HG02571 (cell line): Measurements from ENCODE around the gene IL16.
"Not testable (repeated sequence)": the region's sequence is repeated elsewhere in the genome, so short reads cannot be mapped to it uniquely, and the experiment has no call there.

Experiments
- ATAC-seq: cut with Tn5 transposase; IDR thresholded peaks from one replicate; pipeline ENCODE4 v1.9.1; 2021; ENCODE audit warnings: mild to moderate bottlenecking, moderate library complexity; ENCODE audit not compliant: unreplicated experiment

Gene IL16

GRCh38 chr15:81199031-81199779 is 2.5 kb downstream of the IL16 start:
- ATAC-seq, result no peak

GRCh38 chr15:81206018-81206417 is 9.3 kb downstream of the IL16 start:
- no peak for ATAC-seq

- not testable (repeated sequence) for ATAC-seq
Measured at GRCh38 chr15:81207987-81208386, 11.3 kb downstream of the IL16 start.

GRCh38 chr15:81209635-81210034 is 13.0 kb downstream of the IL16 start:
- ATAC-seq, result no peak

- no peak for ATAC-seq
Measured at GRCh38 chr15:81211376-81211775, 14.7 kb downstream of the IL16 start.

- ATAC-seq, result no peak
Measured at GRCh38 chr15:81213982-81214381, 17.3 kb downstream of the IL16 start.

- no peak for ATAC-seq
Measured at GRCh38 chr15:81215531-81215930, 18.9 kb downstream of the IL16 start.

- no peak for ATAC-seq
Measured at GRCh38 chr15:81215983-81216382, 19.3 kb downstream of the IL16 start.

GRCh38 chr15:81216422-81216821 is 19.7 kb downstream of the IL16 start:
- no peak for ATAC-seq

- no peak for ATAC-seq
Measured at GRCh38 chr15:81221449-81221848, 24.8 kb downstream of the IL16 start.

- ATAC-seq, result no peak
Measured at GRCh38 chr15:81222007-81222406, 25.3 kb downstream of the IL16 start.

GRCh38 chr15:81223346-81223971 is 26.8 kb downstream of the IL16 start:
- no peak for ATAC-seq

- no peak for ATAC-seq
Measured at GRCh38 chr15:81224232-81224631, 27.6 kb downstream of the IL16 start.

GRCh38 chr15:81225161-81225671 is 28.5 kb downstream of the IL16 start:
- ATAC-seq, result no peak

GRCh38 chr15:81227716-81228115 is 31.0 kb downstream of the IL16 start:
- no peak for ATAC-seq

- ATAC-seq, result no peak
Measured at GRCh38 chr15:81229586-81229985, 32.9 kb downstream of the IL16 start.

GRCh38 chr15:81235276-81236123 is 38.8 kb downstream of the IL16 start:
- ATAC-seq, result no peak

- no peak for ATAC-seq
Measured at GRCh38 chr15:81239190-81239589, 42.5 kb downstream of the IL16 start.

- ATAC-seq, result no peak
Measured at GRCh38 chr15:81242778-81243177, 46.1 kb downstream of the IL16 start.

GRCh38 chr15:81244306-81244705 is 47.6 kb downstream of the IL16 start:
- ATAC-seq, result no peak

GRCh38 chr15:81253846-81254245 is 57.2 kb downstream of the IL16 start:
- ATAC-seq, result no peak
